HepG2 (cell line): ENCODE data around the gene ENG. TPM values are rescaled to one million over a fixed set of nuclear protein-coding genes. Genes with fewer than 3 reads are reported as not detected.

Source experiments
- E2F5 ChIP-seq: sonication (generic); formaldehyde crosslinking; conservative IDR thresholded peaks from 2 replicates; pipeline ENCODE4 v1.4.0; 2020; ENCODE audit warnings: missing genetic modification reagents
- FOXA3 ChIP-seq: IDR thresholded peaks from 2 replicates; pipeline ENCODE4 v1.6.1; 2016; ENCODE audit warnings: missing genetic modification reagents, missing compliant biosample characterization
- FUBP1 ChIP-seq: sonication (generic); formaldehyde crosslinking; IDR thresholded peaks from 2 replicates; pipeline ENCODE4 v1.5.1; 2020; ENCODE audit warnings: missing genetic modification reagents, mild to moderate bottlenecking, borderline replicate concordance
- GATAD1 ChIP-seq: IDR thresholded peaks from 2 replicates; pipeline ENCODE4 v1.6.1; 2016; ENCODE audit warnings: missing genetic modification reagents, missing compliant biosample characterization
- LRRFIP1 ChIP-seq: sonication (generic); formaldehyde crosslinking; conservative IDR thresholded peaks from 2 replicates; pipeline ENCODE4 v1.4.0; 2020; ENCODE audit warnings: missing genetic modification reagents
- MED1 ChIP-seq: sonication (generic); formaldehyde crosslinking; IDR thresholded peaks from 2 replicates; pipeline ENCODE4 v1.4.0; 2020; ENCODE audit warnings: missing genetic modification reagents
- MEIS2 ChIP-seq: sonication (generic); formaldehyde crosslinking; IDR thresholded peaks from 2 replicates; pipeline ENCODE4 v1.9.0; 2021; ENCODE audit warnings: mild to moderate bottlenecking, missing genetic modification reagents
- MXI1 ChIP-seq: IDR thresholded peaks from 3 replicates; pipeline ENCODE4 v1.6.1; 2012; ENCODE audit warnings: low read depth, low read length, inconsistent platforms, borderline replicate concordance
- NFYB ChIP-seq: sonication (generic); formaldehyde crosslinking; IDR thresholded peaks from 2 replicates; pipeline ENCODE4 v1.4.0; 2020; ENCODE audit warnings: missing genetic modification reagents
- NR2F6 ChIP-seq, 2 experiments: IDR thresholded peaks; 2 replicates each; pipeline ENCODE4 v1.6.1; 2016; ENCODE audit warnings: antibody characterized with exemption in 1 of 2, mild to moderate bottlenecking in 1 of 2
- PCBP2 ChIP-seq: fragments of 200-400 bp; formaldehyde crosslinking; optimal IDR thresholded peaks from 2 replicates; pipeline ENCODE3; 2018; ENCODE audit warnings: low read length, low read depth; ENCODE audit not compliant: poor library complexity, severe bottlenecking
- RFXAP ChIP-seq: sonication (generic); formaldehyde crosslinking; IDR thresholded peaks from 2 replicates; pipeline ENCODE4 v1.4.0; 2020; ENCODE audit warnings: missing genetic modification reagents, borderline replicate concordance
- RXRA ChIP-seq: sonication (generic); formaldehyde crosslinking; IDR thresholded peaks from 2 replicates; pipeline ENCODE4 v1.5.1; 2020; ENCODE audit warnings: missing genetic modification reagents
- SNAPC5 ChIP-seq: sonication (generic); formaldehyde crosslinking; IDR thresholded peaks from 2 replicates; pipeline ENCODE4 v1.8.1; 2023; ENCODE audit warnings: mild to moderate bottlenecking, missing genetic modification reagents, borderline replicate concordance
- STAT6 ChIP-seq: sonication (generic); formaldehyde crosslinking; IDR thresholded peaks from 2 replicates; pipeline ENCODE4 v1.4.0; 2020; ENCODE audit warnings: missing genetic modification reagents, mild to moderate bottlenecking, borderline replicate concordance
- THRA ChIP-seq: sonication (generic); formaldehyde crosslinking; IDR thresholded peaks from 2 replicates; pipeline ENCODE4 v1.4.0; 2020; ENCODE audit warnings: missing genetic modification reagents, borderline replicate concordance
- TMF1 ChIP-seq: sonication (generic); formaldehyde crosslinking; IDR thresholded peaks from 2 replicates; pipeline ENCODE4 v1.8.1; 2022; ENCODE audit warnings: low read depth, missing genetic modification reagents
- ZNF260 ChIP-seq: sonication (generic); formaldehyde crosslinking; IDR thresholded peaks from 2 replicates; pipeline ENCODE4 v1.4.0; 2020; ENCODE audit warnings: missing genetic modification reagents, low read depth, mild to moderate bottlenecking, borderline replicate concordance
- ZNF263 ChIP-seq: sonication (generic); formaldehyde crosslinking; IDR thresholded peaks from 2 replicates; pipeline ENCODE4 v1.4.0; 2020; ENCODE audit warnings: missing genetic modification reagents
- polyA plus RNA-seq, 8 experiments: library from polyadenylated mRNA; depleted of rRNA in 3 of 8; stranded (reverse) in 7 of 8; unstranded in 1 of 8; fragments of >200 nt; fragmentation: Illumina TruSeq in 4 of 8; extraction: Trizol in 4 of 8; gene quantifications; 2 replicates each; pipeline versions ENCODE4 v1.2.1 to v1.2.3, GENCODE V29; 2011 to 2016; ENCODE audit warnings: low read depth in 4 of 8, missing spikeins in 1 of 8, mixed read lengths in 1 of 8; ENCODE audit not compliant: insufficient read depth in 1 of 8
- total RNA-seq, 5 experiments: library from RNA; depleted of rRNA; stranded (reverse); fragments of >200 nt; fragmentation: Illumina TruSeq; extraction: Trizol; gene quantifications; 2 replicates each; pipeline ENCODE4 v1.2.3, GENCODE V29; 2016; ENCODE audit warnings: low read depth in 1 of 5

The ENG gene
- total and polyA plus RNA-seq, 2 of the 13 experiments (the other 11 are each of a cell fraction or from before 2014, with no cell fraction given), result 0.02 to 1.1 TPM

- TF ChIP-seq FUBP1 (CRISPR knock-in tag) (no peak), ZNF263 (CRISPR knock-in tag) (peak; percentile 81), E2F5 (CRISPR knock-in tag) (no peak), FOXA3 (CRISPR knock-in tag) (0 out of 2 replicates have a peak, but pooled peaks have one; percentile 30), PCBP2 (no peak), RXRA (CRISPR knock-in tag) (peak; percentile 49), MEIS2 (no peak), TMF1 (no peak), THRA (CRISPR knock-in tag) (peak; percentile 71; the same call in 1 of the 2 replicates), ZNF260 (CRISPR knock-in tag) (no peak), LRRFIP1 (CRISPR knock-in tag) (no peak), SNAPC5 (no peak), GATAD1 (no peak), NFYB (CRISPR knock-in tag) (no peak), NR2F6 (IDR thresholded peaks at IDR 0.05) (peak; percentile 56), NR2F6 (CRISPR knock-in tag; IDR thresholded peaks at IDR 0.05) (peak; percentile 6; the same call in 1 of the 2 replicates), RFXAP (CRISPR knock-in tag) (no peak), MED1 (CRISPR knock-in tag) (peak; percentile 54), MXI1 (no peak), STAT6 (CRISPR knock-in tag) (no peak; the same call in 1 of the 2 replicates)
Observed at GRCh38 chr9:127862075-127863011, 7.9 kb upstream of the ENG start (continued).
